H1 (cell line): Measurements from ENCODE around the gene GLRA2. TPM values are rescaled to one million over a fixed set of nuclear protein-coding genes. Genes with fewer than 3 reads are reported as not detected.

Source experiments
- CTCF ChIA-PET: fragments of 300-600 bp; sonication (Branson Sonifier 250); formaldehyde crosslinking; loops from one replicate; lab custom pipeline; 2021; ENCODE audit not compliant: partially characterized antibody; lab: Charles Lee
- POLR2A ChIA-PET: fragments of 300-600 bp; sonication (Branson Sonifier 250); formaldehyde crosslinking; loops from one replicate; lab custom pipeline; 2021; ENCODE audit warnings: inconsistent platforms; ENCODE audit not compliant: partially characterized antibody; lab: Charles Lee
- DNase-seq, 2 experiments: peaks; one replicate each; pipeline versions ENCODE4 v3.0.0 to v3.0.0-alpha.2; 2010 to 2022; ENCODE audit warnings: low spot score in 2 of 2, low read depth in 1 of 2, mixed read lengths in 1 of 2
- FAIRE-seq: peaks from 2 replicates; lab custom pipeline; 2011; peaks lifted over from hg19 to GRCh38; lab: Jason Lieb, UNC
- H2AFZ ChIP-seq: 2 replicates; pipeline ENCODE4 v1.8.1; 2012; ENCODE audit warnings: low read length, inconsistent platforms
- H2AK5ac ChIP-seq: 2 replicates; pipeline ENCODE4 v1.6.1; 2013; ENCODE audit warnings: low read depth, low read length
- H2BK120ac ChIP-seq: replicated peaks from 2 replicates; pipeline ENCODE3; 2013; ENCODE audit warnings: low read depth, low read length, inconsistent platforms
- H2BK12ac ChIP-seq: 2 replicates; pipeline ENCODE4 v1.6.1; 2013; ENCODE audit warnings: low read depth, low read length
- H2BK15ac ChIP-seq: 2 replicates; pipeline ENCODE4 v1.6.1; 2013; ENCODE audit warnings: low read length
- H2BK20ac ChIP-seq: 2 replicates; pipeline ENCODE4 v1.6.1; 2013; ENCODE audit warnings: low read length
- H2BK5ac ChIP-seq: 2 replicates; pipeline ENCODE4 v1.6.1; 2013; ENCODE audit warnings: low read depth, low read length
- H3K14ac ChIP-seq: 2 replicates; pipeline ENCODE4 v1.6.1; 2013; ENCODE audit warnings: inconsistent platforms; ENCODE audit not compliant: insufficient read length
- H3K18ac ChIP-seq: 2 replicates; pipeline ENCODE4 v1.6.1; 2013; ENCODE audit warnings: low read length; ENCODE audit errors: extremely low read depth
- H3K23ac ChIP-seq: 2 replicates; pipeline ENCODE4 v1.6.1; 2013; ENCODE audit warnings: inconsistent platforms; ENCODE audit not compliant: insufficient read length
- H3K23me2 ChIP-seq: 2 replicates; pipeline ENCODE4 v1.6.1; 2013; ENCODE audit warnings: low read depth, low read length
- H3K27ac ChIP-seq: 2 replicates; pipeline ENCODE4 v1.6.1; 2011; ENCODE audit warnings: low read depth, low read length, inconsistent platforms
- H3K27me3 ChIP-seq, 4 experiments: replicated peaks in 1 of 4; 1 replicate in 1 of 4; 2 replicates in 3 of 4; pipeline versions ENCODE4 v1.6.1 to v1.8.1; 2011 to 2013; ENCODE audit warnings: low read length in 3 of 4, mild to moderate bottlenecking in 3 of 4, inconsistent platforms in 2 of 4, mixed read lengths in 2 of 4, moderate library complexity in 1 of 4; ENCODE audit not compliant: control insufficient read depth in 3 of 4, insufficient read depth in 3 of 4; ENCODE audit errors: extremely low read depth in 1 of 4
- H3K36me3 ChIP-seq, 4 experiments: 2 replicates each; pipeline versions ENCODE4 v1.6.1 to v1.8.1; 2011 to 2013; ENCODE audit warnings: mild to moderate bottlenecking in 4 of 4, low read length in 3 of 4, moderate library complexity in 2 of 4, control low read depth in 1 of 4, inconsistent platforms in 1 of 4; ENCODE audit not compliant: insufficient read depth in 4 of 4, control insufficient read depth in 2 of 4
- H3K4ac ChIP-seq: replicated peaks from 2 replicates; pipeline ENCODE3; 2013; ENCODE audit warnings: low read length, low read depth, mixed read lengths, inconsistent platforms; ENCODE audit not compliant: insufficient read length
- H3K4me1 ChIP-seq, 4 experiments: replicated peaks in 1 of 4; 1 replicate in 1 of 4; 2 replicates in 3 of 4; pipeline versions ENCODE4 v1.6.1 to v1.8.1; 2011 to 2013; ENCODE audit warnings: low read length in 3 of 4, inconsistent platforms in 2 of 4, mixed read lengths in 1 of 4; ENCODE audit not compliant: insufficient read depth in 4 of 4, control insufficient read depth in 3 of 4
- H3K4me2 ChIP-seq, 2 experiments: 2 replicates each; pipeline versions ENCODE4 v1.6.1 to v1.8.1; 2011 to 2013; ENCODE audit warnings: low read depth in 2 of 2, low read length in 2 of 2, control low read depth in 1 of 2, inconsistent platforms in 1 of 2, mild to moderate bottlenecking in 1 of 2; ENCODE audit not compliant: insufficient read depth in 1 of 2
- H3K4me3 ChIP-seq, 4 experiments: fragments of 200-600, 300-600 bp in 1 of 4; sonication (generic), shearing (Covaris generic), sonication (Bioruptor Twin) in 1 of 4; 2 replicates each; pipeline versions ENCODE4 v1.5.1 to v1.8.1; 2011 to 2016; ENCODE audit warnings: low read length in 4 of 4, low read depth in 3 of 4, control low read depth in 2 of 4, inconsistent platforms in 2 of 4, mild to moderate bottlenecking in 2 of 4, mixed read lengths in 1 of 4, moderate library complexity in 1 of 4; ENCODE audit not compliant: insufficient read depth in 2 of 4; ENCODE audit errors: extremely low read depth in 1 of 4
- H3K56ac ChIP-seq: replicated peaks from 2 replicates; pipeline ENCODE3; 2013; ENCODE audit warnings: low read depth, mild to moderate bottlenecking, mixed read lengths, low read length, inconsistent platforms; ENCODE audit not compliant: insufficient read length
- H3K79me1 ChIP-seq: 2 replicates; pipeline ENCODE4 v1.6.1; 2013; ENCODE audit warnings: low read depth, low read length, control low read depth
- H3K79me2 ChIP-seq, 2 experiments: 2 replicates each; pipeline versions ENCODE4 v1.6.1 to v1.8.1; 2012 to 2013; ENCODE audit warnings: low read length in 2 of 2, mild to moderate bottlenecking in 2 of 2, inconsistent platforms in 1 of 2; ENCODE audit not compliant: insufficient read depth in 2 of 2, control insufficient read depth in 1 of 2
- H3K9ac ChIP-seq, 4 experiments: replicated peaks in 1 of 4; 1 replicate in 1 of 4; 2 replicates in 3 of 4; pipeline versions ENCODE4 v1.6.1 to v1.8.1; 2011 to 2013; ENCODE audit warnings: low read depth in 3 of 4, low read length in 3 of 4, control low read depth in 2 of 4, mild to moderate bottlenecking in 2 of 4, moderate library complexity in 2 of 4, inconsistent platforms in 1 of 4; ENCODE audit errors: extremely low read depth in 1 of 4
- H3K9me3 ChIP-seq, 2 experiments: 2 replicates each; pipeline versions ENCODE4 v1.6.1 to v1.8.1; 2012 to 2013; ENCODE audit warnings: mild to moderate bottlenecking in 2 of 2, moderate library complexity in 2 of 2, control low read depth in 1 of 2, inconsistent platforms in 1 of 2, low read depth in 1 of 2, low read length in 1 of 2, mixed read lengths in 1 of 2; ENCODE audit not compliant: insufficient read depth in 2 of 2
- H4K20me1 ChIP-seq, 2 experiments: replicated peaks in 1 of 2; 2 replicates each; pipeline versions ENCODE3 to v1.8.1; 2011 to 2013; ENCODE audit warnings: inconsistent platforms in 2 of 2, low read length in 2 of 2, mild to moderate bottlenecking in 1 of 2; ENCODE audit not compliant: insufficient read depth in 2 of 2, control insufficient read depth in 1 of 2
- H4K5ac ChIP-seq: 2 replicates; pipeline ENCODE4 v1.6.1; 2013; ENCODE audit warnings: low read length, low read depth, mixed read lengths, inconsistent platforms; ENCODE audit not compliant: insufficient read length
- H4K8ac ChIP-seq: 2 replicates; pipeline ENCODE4 v1.8.0; 2013; ENCODE audit warnings: mild to moderate bottlenecking, moderate library complexity, low read length, inconsistent platforms; ENCODE audit not compliant: insufficient read depth; ENCODE audit errors: extremely low read depth
- H4K91ac ChIP-seq: replicated peaks from 2 replicates; pipeline ENCODE3; 2013; ENCODE audit warnings: low read length, mixed read lengths, inconsistent platforms; ENCODE audit not compliant: insufficient read length
- KDM5A ChIP-seq: fragments of 200-600 bp; IDR thresholded peaks from 2 replicates; pipeline ENCODE4 v1.7.1; 2012; ENCODE audit warnings: mild to moderate bottlenecking, low read length, inconsistent platforms, mixed read lengths
- WGBS, 2 experiments: shearing (Covaris generic) in 1 of 2; methylation state at CpG; one replicate each; pipeline versions ENCODE4 v1.1.6 to v1.1.7; 2013 to 2015; ENCODE audit warnings: low lambda C conversion rate in 2 of 2, mixed read lengths in 2 of 2, inconsistent platforms in 1 of 2, low coverage in 1 of 2, missing lambda C conversion rate in 1 of 2; ENCODE audit not compliant: insufficient replicate concordance in 2 of 2, insufficient coverage in 1 of 2, insufficient read length in 1 of 2; ENCODE audit errors: extremely low coverage in 1 of 2, missing lambda C conversion rate in 1 of 2; 5-methylcytosine and 5-hydroxymethylcytosine counted together
- polyA plus RNA-seq, 7 experiments: library from polyadenylated mRNA; depleted of rRNA in 3 of 7; stranded (reverse) in 5 of 7; unstranded in 2 of 7; fragments of >200 nt in 5 of 7; fragments of 200-250 nt in 2 of 7; gene quantifications; 1 replicate in 5 of 7; 2 replicates in 1 of 7; 4 replicates in 1 of 7; pipeline versions ENCODE4 v1.2.1 to v1.2.3, GENCODE V29; 2011 to 2013; ENCODE audit warnings: missing spikeins in 2 of 7, mixed read lengths in 2 of 7
- total RNA-seq: library from RNA; stranded (reverse); fragmentation: NEBNext Ultra II Directional; extraction: Animal tissue kit (Norgen Biotek cat#: 25700); gene quantifications from 2 replicates; pipeline ENCODE4 v1.2.1, GENCODE V29; 2021

The GLRA2 gene
- total and polyA plus RNA-seq, 2 of the 8 experiments (the other 6 are each of a cell fraction or from before 2014, with no cell fraction given) = not detected

GRCh38 chrX:14776901-14777300 is 247.6 kb downstream of the GLRA2 start:
- Histone ChIP-seq H3K56ac (no peak overlapping the region), H2AK5ac (no peak overlapping the region), H3K36me3 (no peaks in the 10 kb centered on the region), H3K79me2 (no peaks in the 10 kb centered on the region), H3K9ac (no peak overlapping the region), H3K23me2 (no peaks in the 10 kb centered on the region), H3K4me2 (no peak overlapping the region), H2BK15ac (no peak overlapping the region), H3K79me1 (no peaks in the 10 kb centered on the region), H3K27me3 (no peaks in the 10 kb centered on the region), H3K4ac (no peak overlapping the region), H4K5ac (no peak overlapping the region), H4K20me1 (no peaks in the 10 kb centered on the region), H3K18ac (no peak overlapping the region), H2BK120ac (no peak overlapping the region), H2AFZ (no peak overlapping the region), H2BK20ac (no peak overlapping the region), H4K8ac (no peak overlapping the region), H3K23ac (no peak overlapping the region), H3K14ac (no peak overlapping the region), H3K9me3 (0 out of 4 replicates have a peak, but pooled peaks cover 0 to 2% of the 10 kb centered on the region in 2 experiments), H3K4me3 (no peak overlapping the region), H2BK12ac (no peak overlapping the region), H4K91ac (no peak overlapping the region), H2BK5ac (no peak overlapping the region), H3K4me1 (no peaks in the 10 kb centered on the region), H3K27ac (no peak overlapping the region)
- DNase-seq (no peak), FAIRE-seq (no peak)
- CTCF ChIA-PET = no interaction called here
- POLR2A ChIA-PET = no interaction called here
- 97% methylated on average over 2 of the region's 2 CpGs; no CpG with 5 or more reads in 1 of the 2 experiments for WGBS, 2 experiments
- no peak for TF ChIP-seq KDM5A
